A673 (cell line): ENCODE results near the gene OR52E2. TPM values are rescaled to one million over a fixed set of nuclear protein-coding genes. Genes with fewer than 3 reads are reported as not detected.

Source experiments
- BruUV-seq: library from RNA; stranded (reverse); fragments of 400-500 nt; replicated peaks from 2 replicates; lab custom pipeline; 2021; lab: Mats Ljungman, UMichigan
- CTCF ChIA-PET: fragments of 300-600 bp; sonication (Branson Sonifier 250); formaldehyde crosslinking; loops from one replicate; lab custom pipeline; 2022; ENCODE audit warnings: antibody characterized with exemption; lab: Charles Lee
- POLR2A ChIA-PET: fragments of 300-600 bp; sonication (Branson Sonifier 250); formaldehyde crosslinking; loops from one replicate; lab custom pipeline; 2022; ENCODE audit warnings: antibody characterized with exemption; ENCODE audit not compliant: low non-redundant PET; lab: Charles Lee
- DNase-seq: peaks from one replicate; pipeline ENCODE4 v3.0.0-alpha.2; 2015; ENCODE audit warnings: low spot score
- H3K27ac ChIP-seq: fragments of 200-600 bp; sonication (generic); 2 replicates; pipeline ENCODE4 v1.5.1; 2016; ENCODE audit warnings: mixed run types, low read depth, mild to moderate bottlenecking, mixed read lengths, antibody characterized with exemption, low read length; ENCODE audit not compliant: poor library complexity, severe bottlenecking
- H3K27me3 ChIP-seq: fragments of 200-600 bp; sonication (generic); replicated peaks from 2 replicates; pipeline ENCODE4 v1.6.1; 2017; ENCODE audit warnings: mixed run types, low read depth, mild to moderate bottlenecking, mixed read lengths, antibody characterized with exemption, low read length; ENCODE audit not compliant: insufficient read depth, poor library complexity
- H3K36me3 ChIP-seq: fragments of 200-600 bp; sonication (generic); 2 replicates; pipeline ENCODE4 v1.6.1; 2016; ENCODE audit warnings: mixed run types, mild to moderate bottlenecking, mixed read lengths, antibody characterized with exemption, low read length; ENCODE audit not compliant: insufficient read depth, poor library complexity, severe bottlenecking
- H3K4me1 ChIP-seq: fragments of 200-600 bp; sonication (generic); 2 replicates; pipeline ENCODE4 v1.6.1; 2017; ENCODE audit warnings: mixed run types, mild to moderate bottlenecking, mixed read lengths, antibody characterized with exemption, low read length; ENCODE audit not compliant: insufficient read depth, poor library complexity, severe bottlenecking
- H3K4me3 ChIP-seq: fragments of 200-600 bp; sonication (generic); 2 replicates; pipeline ENCODE4 v1.5.1; 2016; ENCODE audit warnings: low read depth, mixed run types, mild to moderate bottlenecking, mixed read lengths, low read length; ENCODE audit not compliant: poor library complexity, severe bottlenecking
- H3K9me3 ChIP-seq: fragments of 200-600 bp; sonication (generic); 2 replicates; pipeline ENCODE4 v1.6.1; 2016; ENCODE audit warnings: mixed run types, low read depth, mild to moderate bottlenecking, mixed read lengths, antibody characterized with exemption, low read length; ENCODE audit not compliant: poor library complexity, severe bottlenecking
- CTCF ChIP-seq: fragments of 300-800, 200-600 bp; sonication (generic); conservative IDR thresholded peaks from 2 replicates; pipeline ENCODE4 v1.5.1; 2017; ENCODE audit warnings: low read depth, mild to moderate bottlenecking, antibody characterized with exemption, low read length, moderate library complexity, mixed read lengths
- EZH2 ChIP-seq: fragments of 200-600 bp; sonication (generic); IDR thresholded peaks from 2 replicates; pipeline ENCODE4 v1.6.1; 2017; ENCODE audit warnings: borderline replicate concordance, low read depth, mild to moderate bottlenecking, mixed read lengths, antibody characterized with exemption, low read length; ENCODE audit not compliant: poor library complexity, severe bottlenecking
- intact Hi-C: fragments of 100-400 bp; cut with micrococcal nuclease; formaldehyde crosslinking; loops from one replicate; pipeline ENCODE4 v1.10.0; 2022; ENCODE audit not compliant: unreplicated experiment
- total RNA-seq: library from RNA; stranded (reverse); gene quantifications from 2 replicates; pipeline ENCODE4 v1.2.3, GENCODE V29; 2021

The OR52E2 gene
- total RNA-seq, 1 experiment from 2014 or later: not detected

GRCh38 chr11:5046754-5047330, 12.6 kb downstream of the OR52E2 start:
- TF ChIP-seq EZH2 (no peak), CTCF (no peak)
- H3K4me1 ChIP-seq: no peaks in the 10 kb centered on the region
- intact Hi-C loops: no loop called here
- no peaks in the 10 kb centered on the region for H3K36me3 ChIP-seq
- BruUV-seq: no TSS peak
- no peak for DNase-seq
- no peak overlapping the region for H3K4me3 ChIP-seq
- H3K27ac ChIP-seq: no peak overlapping the region
- no peaks in the 10 kb centered on the region for H3K27me3 ChIP-seq
- ChIA-PET POLR2A (no interaction called here), CTCF (no interaction called here)
- no peaks in the 10 kb centered on the region for H3K9me3 ChIP-seq

GRCh38 chr11:5046226-5046625, 13.2 kb downstream of the OR52E2 start, which contains the start of gene OR52J3:
TSS of gene OR52J3 (plus strand) at chr11:5046526. CDS start at chr11:5046526, 0 bp downstream.
- Histone ChIP-seq H3K36me3 (no peaks in the 10 kb centered on the region), H3K4me3 (no peak within 1 kb of the TSS), H3K9me3 (no peaks in the 10 kb centered on the region), H3K4me1 (no peaks in the 10 kb centered on the region), H3K27ac (no peak within 1 kb of the TSS), H3K27me3 (no peaks in the 10 kb centered on the region)
- intact Hi-C loops: no loop called here
- DNase-seq: no peak
- BruUV-seq: no TSS peak
- ChIA-PET POLR2A (no interaction called here), CTCF (no interaction called here)
- TF ChIP-seq EZH2 (no peak), CTCF (no peak)

GRCh38 chr11:5043380-5043779, 16.0 kb downstream of the OR52E2 start:
- H3K9me3 ChIP-seq: no peaks in the 10 kb centered on the region
- no peak for DNase-seq
- no peak overlapping the region for H3K4me3 ChIP-seq
- intact Hi-C loops: no loop called here
- no peaks in the 10 kb centered on the region for H3K36me3 ChIP-seq
- POLR2A ChIA-PET: no interaction called here
- H3K27me3 ChIP-seq: no peaks in the 10 kb centered on the region
- no TSS peak for BruUV-seq
- TF ChIP-seq CTCF: no peak
- no peak for TF ChIP-seq EZH2
- no peaks in the 10 kb centered on the region for H3K4me1 ChIP-seq
- H3K27ac ChIP-seq: no peak overlapping the region
- CTCF ChIA-PET: no interaction called here
